NCI-H2196 (cell line): ENCODE data around the gene GSTA3.
"Not testable (repeated sequence)": the region's sequence is repeated elsewhere in the genome, so short reads cannot be mapped to it uniquely, and the experiment has no call there.

Experiments used
- DNase-seq: peaks from one replicate; lab custom pipeline; 2025; ENCODE audit not compliant: unreplicated experiment; lab: John Stamatoyannopoulos, UW

Gene GSTA3

DNA sequence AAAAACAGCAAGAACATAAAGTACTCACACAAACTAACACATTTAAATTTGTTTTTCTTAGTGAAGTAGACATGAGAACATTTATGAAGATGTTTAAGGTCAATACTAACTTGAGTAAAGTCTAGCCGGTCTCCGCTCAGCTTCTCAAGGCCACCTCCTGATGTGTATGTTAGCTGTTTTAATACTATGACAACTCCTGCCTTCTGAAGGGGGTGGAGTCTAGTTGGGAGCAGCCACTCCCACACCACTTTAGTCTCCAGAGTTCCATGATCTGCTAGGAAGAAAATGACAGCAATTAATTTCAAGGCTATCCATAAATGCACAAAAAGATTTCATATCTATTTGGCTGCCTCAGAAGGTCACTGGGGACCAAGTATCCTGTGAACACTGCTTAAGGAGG, at the start of gene GSTA3:
GSTA3 (minus strand) TSS at position 168 of the 400 bp plus-strand sequence. CDS start 3,864 bp downstream, outside the sequence.
- no peak for DNase-seq

DNA sequence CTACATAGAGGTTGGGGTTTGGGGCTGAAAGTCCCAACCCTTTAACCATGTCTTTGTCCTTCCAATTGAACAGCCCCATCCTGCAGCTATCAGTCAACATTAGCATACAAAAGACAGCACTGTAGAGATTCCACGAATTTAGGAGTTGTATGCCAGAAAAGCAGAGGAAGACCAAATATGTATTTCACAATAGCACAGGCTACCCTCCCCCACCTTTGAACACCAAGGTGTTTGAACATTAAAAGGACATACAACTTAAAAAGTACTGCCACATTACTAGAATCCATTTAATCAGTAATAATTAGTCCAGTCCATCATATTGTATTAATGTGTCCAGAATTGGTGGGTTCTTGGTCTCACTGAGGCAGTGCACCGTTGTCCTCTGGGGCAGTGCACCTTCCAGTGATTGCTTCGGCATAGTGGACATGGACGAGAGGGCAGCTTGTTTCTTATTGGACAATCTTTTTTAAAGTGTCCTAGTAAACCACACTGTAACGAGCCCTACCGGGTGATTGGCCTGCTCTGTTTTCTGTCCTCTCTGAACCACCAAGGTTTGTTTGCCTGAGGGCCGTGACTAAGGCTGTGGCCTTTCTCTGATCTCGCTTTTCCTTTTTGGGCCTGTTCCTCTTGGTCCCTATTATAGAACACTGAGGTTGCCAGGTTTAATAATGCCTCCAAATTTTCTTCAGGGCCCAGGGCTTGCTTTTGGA, 49.2 kb upstream of the GSTA3 start:
- no peak for DNase-seq

DNA sequence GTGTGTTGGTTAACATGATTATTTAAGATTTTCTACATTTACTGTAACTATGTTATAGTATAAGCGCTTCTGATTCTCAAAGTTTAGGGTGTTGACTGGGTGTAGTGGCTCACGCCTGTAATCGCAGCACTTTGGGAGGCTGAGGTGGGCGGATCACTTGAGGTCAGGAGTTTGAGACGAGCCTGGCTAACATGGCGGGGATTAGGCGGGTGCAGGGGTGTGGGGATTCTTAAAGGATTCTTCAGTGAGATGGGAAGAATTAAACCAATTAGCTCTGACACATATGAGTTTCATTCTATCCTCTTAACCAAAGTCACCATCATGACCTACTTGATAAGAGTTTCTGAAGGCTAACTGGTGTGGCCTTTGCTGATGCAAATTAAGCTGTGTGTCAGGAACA, 46.4 kb upstream of the GSTA3 start:
- no peak for DNase-seq

DNA sequence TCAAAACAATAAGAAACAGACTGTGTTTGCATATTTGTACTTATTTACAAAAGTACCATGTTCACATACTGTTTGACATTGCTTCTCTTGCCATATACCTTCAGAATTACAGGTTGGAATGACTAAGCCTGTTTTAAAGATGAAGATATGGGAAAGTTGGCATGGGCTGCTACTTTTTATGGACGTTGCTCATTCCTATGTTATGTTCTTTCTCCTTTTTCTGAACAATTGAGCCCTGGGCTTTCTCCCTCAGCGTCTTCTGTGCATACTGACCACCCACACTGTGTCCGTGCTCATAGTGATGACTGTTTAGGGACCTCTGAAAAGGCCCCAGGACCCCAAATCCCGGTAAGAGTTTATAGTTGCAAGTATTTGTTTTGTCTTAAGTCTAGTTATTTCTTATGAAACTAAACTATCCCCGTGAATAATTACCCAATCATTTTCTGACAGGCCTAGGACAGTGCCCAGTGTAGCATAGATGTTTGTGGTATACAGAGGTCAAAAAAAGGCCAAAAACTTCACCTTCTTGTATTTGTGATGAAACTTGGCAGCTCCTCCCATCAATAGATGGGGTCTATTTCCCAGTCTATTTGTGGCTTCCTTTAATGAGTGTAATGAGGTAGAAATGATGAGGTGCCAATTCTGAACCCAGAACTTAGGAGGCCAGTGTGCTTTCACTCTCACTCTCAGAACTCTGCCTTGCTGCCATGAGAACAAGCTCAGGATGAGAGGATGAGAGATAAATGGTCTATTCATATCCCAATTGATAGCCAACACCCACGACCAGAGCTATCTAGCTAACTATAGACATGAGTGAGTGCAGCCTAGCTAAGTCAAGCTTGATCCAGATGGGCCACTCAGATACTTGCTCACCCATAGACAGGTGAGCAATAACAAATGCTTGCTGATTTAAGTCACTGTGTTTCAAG, 44.7 kb upstream of the GSTA3 start:
- no peak for DNase-seq

DNA sequence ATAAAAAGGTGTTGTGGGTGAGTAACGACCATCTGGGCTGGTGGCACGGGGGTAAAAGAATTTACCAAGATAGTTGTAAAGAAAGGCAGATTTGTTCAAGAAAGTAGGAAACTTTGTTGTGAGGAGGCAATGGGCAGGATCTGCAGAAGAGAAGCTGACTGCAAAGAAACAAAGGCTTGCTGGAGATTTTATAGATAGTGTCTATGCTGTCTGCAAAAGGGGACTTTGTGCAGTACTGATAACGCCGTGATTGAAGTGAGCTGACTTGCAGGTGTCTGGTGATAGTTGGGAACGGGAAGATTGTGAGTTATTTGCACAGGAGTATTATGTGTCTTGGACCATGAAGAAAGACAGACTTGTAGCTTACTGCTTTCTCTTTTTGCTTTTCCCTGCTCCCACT, 36.8 kb upstream of the GSTA3 start:
- no peak for DNase-seq

DNA sequence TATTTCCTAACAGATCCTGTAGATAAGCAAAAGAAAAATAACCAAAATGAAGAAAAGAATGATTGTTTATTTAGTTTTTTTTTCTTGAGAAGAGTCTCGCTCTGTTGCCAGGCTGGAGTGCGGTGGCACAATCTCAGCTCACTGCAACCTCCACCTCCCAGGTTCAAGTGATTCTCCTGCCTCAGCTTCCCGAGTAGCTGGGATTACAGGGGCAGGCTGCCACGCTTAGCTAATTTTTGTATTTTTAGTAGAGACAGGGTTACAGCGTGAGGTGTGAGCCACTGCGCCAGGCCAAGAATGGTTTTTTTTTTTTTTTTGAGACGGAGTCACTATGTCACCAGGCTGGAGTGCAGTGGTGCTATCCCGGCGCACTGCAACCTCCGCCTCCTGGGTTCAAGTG, 33.3 kb upstream of the GSTA3 start:
- DNase-seq, result not testable (repeated sequence)

DNA sequence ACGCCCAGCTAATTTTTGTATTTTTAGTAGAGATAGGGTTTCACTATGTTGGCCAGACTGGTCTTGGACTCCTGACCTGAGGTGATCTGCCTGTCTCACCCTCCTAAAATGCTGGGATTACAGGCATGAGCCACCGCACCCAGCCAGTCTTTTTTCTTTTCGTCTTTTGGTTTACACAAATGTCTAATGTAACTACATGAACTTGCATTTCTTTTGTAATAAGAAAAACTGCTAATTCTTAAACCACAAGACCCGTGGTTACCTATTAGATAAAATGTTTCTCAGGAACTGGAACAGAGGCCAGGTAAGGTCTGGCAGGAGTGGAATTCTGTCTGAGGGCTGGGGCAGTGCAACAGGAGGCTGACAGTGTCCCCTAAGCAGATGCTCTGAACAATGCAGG, 32.7 kb upstream of the GSTA3 start:
- DNase-seq, result no peak

DNA sequence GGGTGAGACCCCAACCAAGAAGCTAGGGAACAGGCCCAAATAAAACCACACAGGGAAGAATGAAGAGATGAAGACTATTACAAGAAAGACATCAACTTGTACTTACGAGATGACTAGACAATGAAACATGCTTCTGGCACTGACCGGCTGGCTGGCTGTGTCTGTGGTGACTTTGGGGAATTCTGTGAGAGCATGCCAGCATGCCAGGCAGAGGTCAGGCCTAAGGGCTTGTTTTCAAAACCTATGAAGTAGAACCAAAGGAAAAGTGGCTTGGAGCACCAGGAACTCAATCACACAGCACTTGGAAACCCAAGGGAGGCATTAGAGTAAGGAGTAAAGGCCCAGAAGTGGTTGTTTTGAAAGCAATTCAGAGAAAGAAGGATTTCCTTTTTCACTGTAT, 28.4 kb upstream of the GSTA3 start:
- no peak for DNase-seq

DNA sequence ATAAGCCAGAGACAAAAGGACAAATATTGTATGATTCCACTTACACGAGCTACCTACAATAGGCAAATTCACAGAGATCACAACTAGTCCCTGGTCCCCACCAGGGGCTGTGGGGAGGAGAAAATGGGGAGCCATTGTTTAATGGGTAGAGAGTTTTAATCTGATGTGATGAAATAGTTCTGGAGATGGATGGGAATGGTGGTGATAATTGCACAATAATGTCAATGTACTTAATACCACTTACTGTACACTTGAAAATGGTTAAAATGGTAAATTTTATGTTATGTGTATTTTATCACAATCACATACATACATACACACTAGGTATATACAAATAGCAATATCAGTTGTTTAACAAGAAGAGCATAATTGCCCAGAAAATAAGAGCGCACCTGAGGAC, 24.3 kb upstream of the GSTA3 start:
- no peak for DNase-seq

GRCh38 chr6:52931351-52931750, 21.9 kb upstream of the GSTA3 start:
- no peak for DNase-seq

DNA sequence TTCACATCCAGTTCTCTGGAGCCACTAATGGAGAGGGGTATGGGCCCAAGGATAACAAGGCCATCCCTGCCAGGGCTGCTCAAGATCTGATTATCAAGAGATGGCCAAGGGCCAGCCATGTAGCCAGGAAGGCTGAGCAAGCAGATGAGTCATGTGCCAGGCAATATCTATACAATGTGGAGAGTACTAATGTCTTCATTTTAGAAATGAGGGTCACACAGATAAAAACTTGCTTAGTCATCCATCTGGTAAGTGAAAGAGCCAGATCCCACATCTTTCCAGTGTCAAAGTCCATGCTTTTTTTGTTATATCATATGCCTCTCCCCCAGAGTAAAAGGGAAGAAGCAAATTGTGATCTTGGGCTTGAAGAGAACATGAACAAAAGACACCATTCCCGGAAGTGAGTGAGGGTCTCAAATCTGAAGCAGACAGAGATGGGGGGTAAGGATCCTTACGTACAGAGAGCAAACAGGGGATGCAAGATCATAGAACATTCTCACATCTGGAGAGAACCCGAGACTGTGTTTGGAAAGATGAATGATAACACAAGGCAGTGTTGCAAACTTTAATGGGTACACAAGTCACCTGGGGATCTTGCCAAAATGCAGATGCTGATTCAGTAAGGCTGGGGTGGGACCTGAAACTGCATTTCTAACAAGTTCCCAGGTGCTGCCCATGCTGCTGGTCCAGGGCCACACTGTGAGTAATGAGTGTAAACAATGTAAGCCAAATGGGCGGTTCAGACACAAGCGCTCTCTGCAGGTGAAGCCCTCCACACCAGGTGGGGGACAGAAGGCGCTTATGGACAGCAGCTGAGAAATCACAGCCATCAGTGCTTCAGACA, 20.0 kb upstream of the GSTA3 start:
- DNase-seq, result no peak

- no peak for DNase-seq
Observed at GRCh38 chr6:52927451-52927850, 18.0 kb upstream of the GSTA3 start.

- DNase-seq, result no peak
Observed at GRCh38 chr6:52925919-52926792, 16.7 kb upstream of the GSTA3 start.

DNA sequence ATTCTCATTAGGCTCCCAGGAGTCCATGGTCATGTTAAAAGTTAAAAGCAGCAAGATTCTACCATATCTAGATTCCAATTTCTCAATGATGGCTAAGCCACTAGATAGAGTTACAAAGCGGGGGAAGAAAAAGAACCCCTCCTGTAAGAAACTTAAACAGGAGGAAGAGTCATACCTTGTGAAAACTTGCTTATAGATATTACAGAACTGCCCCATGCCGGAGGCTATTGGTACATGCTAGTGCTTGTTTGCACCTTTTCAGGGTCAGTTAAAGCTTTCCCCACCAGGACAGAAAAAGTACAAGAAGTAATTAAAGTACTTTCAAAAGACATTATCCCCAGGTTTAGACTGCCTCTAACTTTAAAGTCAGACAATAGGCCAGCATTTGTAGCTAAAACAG, 15.5 kb upstream of the GSTA3 start:
- no peak for DNase-seq

- not testable (repeated sequence) for DNase-seq
Observed at GRCh38 chr6:52923689-52924088, 14.2 kb upstream of the GSTA3 start.

DNA sequence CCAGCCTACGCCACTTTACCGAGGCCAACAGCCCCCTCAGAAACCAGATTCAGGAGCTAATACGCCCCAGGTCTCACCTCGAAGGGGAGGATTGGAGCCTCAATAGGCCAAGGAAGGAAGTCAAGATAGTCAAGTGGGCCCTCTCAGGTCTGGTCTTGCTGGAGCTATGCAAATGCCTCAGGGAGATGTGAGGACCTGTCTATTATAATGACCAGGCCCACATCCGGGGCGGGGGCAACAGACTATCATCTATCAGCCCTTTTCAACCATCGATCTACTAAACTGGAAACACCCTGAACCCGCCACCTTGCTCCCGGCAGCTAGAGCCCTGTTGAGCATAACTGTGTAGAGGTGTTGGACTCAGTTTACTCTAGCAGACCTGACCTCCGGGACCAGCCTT, 12.7 kb upstream of the GSTA3 start:
- DNase-seq, result no peak

DNA sequence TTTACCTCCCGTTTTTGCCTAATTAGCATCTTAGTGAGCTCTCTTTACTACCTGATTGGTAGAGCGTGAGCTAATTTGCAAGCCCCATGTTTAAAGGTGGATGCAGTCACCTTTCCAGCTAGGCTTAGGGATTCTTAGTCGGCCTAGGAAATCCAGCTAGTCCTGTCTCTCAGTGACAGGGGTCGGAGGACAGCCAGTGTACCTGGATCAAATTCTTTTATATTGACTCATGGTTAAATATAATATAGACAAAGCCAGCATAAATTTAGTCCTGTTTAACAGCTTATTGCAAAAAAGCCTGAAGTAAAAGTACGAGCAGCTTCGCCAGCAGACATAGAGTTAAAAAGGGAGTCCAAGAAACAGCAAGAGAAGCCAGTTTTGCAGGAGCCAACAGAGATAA, 12.2 kb upstream of the GSTA3 start:
- DNase-seq, result no peak

DNA sequence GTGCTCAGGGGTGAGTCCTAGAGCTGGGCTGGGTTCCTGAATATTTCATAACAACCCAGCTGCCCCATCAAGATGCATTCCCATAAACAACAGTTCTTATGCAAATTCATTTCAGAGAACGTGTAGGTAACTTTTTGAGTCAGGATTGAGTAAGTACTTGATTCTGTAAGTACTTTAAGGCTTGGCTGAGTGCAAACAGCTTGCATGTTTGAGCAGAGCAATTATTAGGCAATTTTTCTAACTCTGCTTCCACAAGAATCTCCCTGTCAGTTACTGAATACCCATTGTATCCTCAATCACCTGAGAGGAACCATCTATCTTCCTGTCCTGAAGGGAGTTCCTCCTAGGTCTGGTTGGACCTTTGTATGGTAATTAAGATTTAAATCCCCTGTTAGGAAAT, 10.0 kb upstream of the GSTA3 start:
- DNase-seq, result not testable (repeated sequence)

- not testable (repeated sequence) for DNase-seq
Observed at GRCh38 chr6:52918771-52919170, 9.3 kb upstream of the GSTA3 start.

DNA sequence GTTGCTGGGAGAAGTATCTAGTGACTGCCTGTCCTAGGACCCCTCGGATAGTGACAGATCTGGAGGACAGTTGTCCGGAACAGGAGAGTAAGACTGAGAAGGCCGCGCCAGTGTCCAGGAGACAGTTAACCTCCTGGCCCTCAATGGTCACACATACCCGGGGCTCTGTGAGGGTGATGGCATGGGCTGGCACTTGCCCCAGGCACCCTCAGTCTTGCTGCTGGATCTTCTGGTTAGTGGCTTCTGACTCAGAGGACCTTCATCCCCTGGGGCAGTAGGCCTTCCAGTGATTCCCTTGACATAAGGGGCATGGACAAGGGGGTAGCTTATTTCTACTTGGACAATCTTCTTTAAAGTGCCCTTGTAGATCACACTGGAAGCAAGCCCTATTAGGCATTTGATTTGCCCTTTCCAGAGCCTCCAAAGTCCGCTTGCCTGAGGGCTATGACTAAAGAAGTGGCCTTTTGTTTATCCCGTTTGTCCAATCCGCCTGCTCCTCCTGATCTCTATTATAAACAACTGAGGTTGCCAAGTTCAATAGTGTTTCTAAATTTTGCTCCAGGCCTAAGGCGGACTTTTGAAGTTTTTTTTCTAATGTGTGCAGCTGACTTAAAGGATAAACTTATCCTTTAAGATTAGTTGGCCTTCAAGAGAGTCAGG, 8.7 kb upstream of the GSTA3 start:
- DNase-seq, result not testable (repeated sequence)
